Measurements from ENCODE around the gene ZNF774. TPM values are rescaled to one million over a fixed set of nuclear protein-coding genes. Genes with fewer than 3 reads are reported as not detected.

ZNF774 gene
- total and polyA plus RNA-seq, 2 of the 13 experiments (the other 11 are each of a cell fraction or from before 2014, with no cell fraction given): 0.59 to 1.4 TPM

- Histone ChIP-seq H3K36me3 (replicated peaks in 1 of 2; ENCODE audit: control insufficient read depth in 1 of 2, insufficient read depth in 2 of 2, low read length in 2 of 2) (no peaks in the 10 kb centered on the region), H3K4me2 (ENCODE audit: low read depth, low read length) (no peak overlapping the region), H3K4me1 (ENCODE audit: insufficient read depth, low read length) (0 out of 2 replicates have a peak, but pooled peaks cover 7% of the 10 kb centered on the region), H2AFZ (ENCODE audit: low read length) (no peak overlapping the region), H4K20me1 (ENCODE audit: insufficient read depth, low read length) (no peaks in the 10 kb centered on the region), H3K27me3 (ENCODE audit: control insufficient read depth in 1 of 2, insufficient read depth in 2 of 2, low read length in 2 of 2) (no peaks in the 10 kb centered on the region), H3K9me3 (ENCODE audit: low read length) (no peaks in the 10 kb centered on the region), H3K4me3 (replicated peaks in 1 of 3; ENCODE audit: insufficient read depth in 1 of 3, low read depth in 2 of 3, low read length in 3 of 3) (no peak overlapping the region), H3K79me2 (ENCODE audit: insufficient read depth, low read length) (no peaks in the 10 kb centered on the region), H3K27ac (ENCODE audit: extremely low read length, insufficient read depth, low read length) (no peak overlapping the region), H3K9ac (ENCODE audit: insufficient read depth, low read depth, low read length) (no peak overlapping the region)
- CTCF ChIA-PET (ENCODE audit: low intra/inter-chr PET ratio, low total read pairs): no interaction called here
- no peak for DNase-seq (ENCODE audit: low spot score)
- intact Hi-C loops (cut with micrococcal nuclease; ENCODE audit: unreplicated experiment) (loop anchor here (5.0 kb wide), 1 partner anchor 280 kb away; no protein-coding TSS in a partner anchor), in situ Hi-C loops (cut with HindIII; ENCODE audit: extremely low pct_ligation_motif_present, low pct_unique_long_range_greater_than_20kb) (loop anchor here (5.0 kb wide), 1 partner anchor 160 kb away; no protein-coding TSS in a partner anchor)
- TF ChIP-seq ATF4 (CRISPR knock-in tag; IDR thresholded peaks at IDR 0.05) (no peak), PAXIP1 (CRISPR knock-in tag; conservative IDR thresholded peaks at IDR 0.05) (no peak), PAF1 (CRISPR knock-in tag; IDR thresholded peaks at IDR 0.05) (no peak), ZNF782 (CRISPR knock-in tag; IDR thresholded peaks at IDR 0.05; ENCODE audit: borderline replicate concordance) (no peak), ZSCAN12 (CRISPR knock-in tag; IDR thresholded peaks at IDR 0.05) (no peak), FOSL2 (CRISPR knock-in tag; IDR thresholded peaks at IDR 0.05) (no peak), EP300 (IDR thresholded peaks at IDR 0.05; ENCODE audit: low read depth in 2 of 2, low read length in 2 of 2) (no peak), EP300 (CRISPR knock-in tag; IDR thresholded peaks at IDR 0.05; ENCODE audit: borderline replicate concordance) (no peak), ZNF138 (CRISPR knock-in tag; IDR thresholded peaks at IDR 0.05; ENCODE audit: low read depth) (no peak), CERS6 (CRISPR knock-in tag; IDR thresholded peaks at IDR 0.05) (no peak), HNRNPUL1 (IDR thresholded peaks at IDR 0.05; ENCODE audit: low read depth, low read length) (no peak), ZNF710 (CRISPR knock-in tag; IDR thresholded peaks at IDR 0.05; ENCODE audit: borderline replicate concordance) (no peak), ZNF772 (CRISPR knock-in tag; IDR thresholded peaks at IDR 0.05) (no peak), BRCA1 (CRISPR knock-in tag; IDR thresholded peaks at IDR 0.05) (no peak), PREB (CRISPR knock-in tag; IDR thresholded peaks at IDR 0.05) (no peak), ZNF605 (CRISPR knock-in tag; IDR thresholded peaks at IDR 0.05) (no peak)
- no TSS peak for BruUV-seq (replicated peaks)
- no peak for ATAC-seq
- POLR2A ChIA-PET: no interaction called here
- FAIRE-seq: no peak
- 58% methylated on average over 4 of the region's 4 CpGs for WGBS (ENCODE audit: low lambda C conversion rate)
Measured at GRCh38 chr15:90322538-90322937, 29.5 kb upstream of the ZNF774 start.
